OCI-LY7 (cell line): ENCODE measurements around the gene SUN5. TPM values are rescaled to one million over a fixed set of nuclear protein-coding genes. Genes with fewer than 3 reads are reported as not detected.

ENCODE experiments used
- BruUV-seq: library from RNA; stranded (reverse); fragments of 400-500 nt; replicated peaks from 2 replicates; lab custom pipeline; 2021; lab: Mats Ljungman, UMichigan
- CTCF ChIA-PET: fragments of 300-600 bp; sonication (Branson Sonifier 250); formaldehyde crosslinking; loops from one replicate; lab custom pipeline; 2022; ENCODE audit warnings: antibody characterized with exemption; ENCODE audit not compliant: unreplicated experiment; lab: Charles Lee
- POLR2A ChIA-PET: fragments of 300-600 bp; sonication (Branson Sonifier 250); formaldehyde crosslinking; loops from one replicate; lab custom pipeline; 2022; ENCODE audit warnings: antibody characterized with exemption; lab: Charles Lee
- DNase-seq: peaks from one replicate; pipeline ENCODE4 v3.0.0-alpha.2; 2015; ENCODE audit warnings: low spot score
- H2AFZ ChIP-seq: fragments of 200-600 bp; sonication (generic), shearing (Covaris generic); 2 replicates; pipeline ENCODE4 v1.6.1; 2014; ENCODE audit warnings: mild to moderate bottlenecking, antibody characterized with exemption, low read length, moderate library complexity
- H3K27ac ChIP-seq: fragments of 200-600 bp; sonication (generic); 2 replicates; pipeline ENCODE4 v1.5.1; 2014; ENCODE audit warnings: mixed run types, low read depth, mild to moderate bottlenecking, moderate library complexity, low read length, inconsistent platforms; ENCODE audit not compliant: poor library complexity, severe bottlenecking
- H3K36me3 ChIP-seq: fragments of 200-600 bp; sonication (generic); 2 replicates; pipeline ENCODE4 v1.6.1; 2014; ENCODE audit warnings: mild to moderate bottlenecking, antibody characterized with exemption, low read length, moderate library complexity, mixed read lengths; ENCODE audit not compliant: insufficient read depth
- H3K4me1 ChIP-seq: fragments of 200-600 bp; sonication (generic); 2 replicates; pipeline ENCODE4 v1.5.1; 2014; ENCODE audit warnings: mild to moderate bottlenecking, low read length; ENCODE audit not compliant: insufficient read depth, poor library complexity, severe bottlenecking
- H3K4me2 ChIP-seq: fragments of 200-600 bp; sonication (generic); 2 replicates; pipeline ENCODE4 v1.6.1; 2014; ENCODE audit warnings: mild to moderate bottlenecking, low read length
- H3K4me3 ChIP-seq: fragments of 200-600 bp; sonication (generic); 2 replicates; pipeline ENCODE4 v1.5.1; 2014; ENCODE audit warnings: mild to moderate bottlenecking, low read depth, low read length; ENCODE audit not compliant: poor library complexity, severe bottlenecking
- H3K79me2 ChIP-seq: fragments of 200-600 bp; sonication (generic); 2 replicates; pipeline ENCODE4 v1.6.1; 2016; ENCODE audit warnings: low read depth, mild to moderate bottlenecking, low read length, moderate library complexity, mixed read lengths; ENCODE audit not compliant: insufficient read depth
- H3K9me2 ChIP-seq: fragments of 200-600 bp; sonication (generic); 2 replicates; pipeline ENCODE4 v1.6.1; 2016; ENCODE audit warnings: mild to moderate bottlenecking, low read length, mixed read lengths; ENCODE audit not compliant: insufficient read depth
- H3K9me3 ChIP-seq: fragments of 200-600 bp; sonication (generic); 2 replicates; pipeline ENCODE4 v1.6.1; 2014; ENCODE audit warnings: mild to moderate bottlenecking, mixed run types, low read length, mixed read lengths
- H4K20me1 ChIP-seq: fragments of 200-600 bp; sonication (generic); 2 replicates; pipeline ENCODE4 v1.6.1; 2014; ENCODE audit warnings: mild to moderate bottlenecking, antibody characterized with exemption, low read length, moderate library complexity, mixed read lengths; ENCODE audit not compliant: insufficient read depth
- EZH2phosphoT487 ChIP-seq: fragments of 200-600 bp; sonication (generic); IDR thresholded peaks from 2 replicates; pipeline ENCODE4 v1.6.1; 2018; ENCODE audit warnings: low read depth, borderline replicate concordance, mild to moderate bottlenecking, mixed run types, antibody characterized with exemption, low read length, moderate library complexity, mixed read lengths
- intact Hi-C: fragments of 100-400 bp; cut with micrococcal nuclease; formaldehyde crosslinking; loops from one replicate; pipeline ENCODE4 v1.10.0; 2022; ENCODE audit not compliant: unreplicated experiment
- total RNA-seq, 2 experiments: library from RNA; depleted of rRNA in 1 of 2; stranded (reverse); fragments of >200 nt in 1 of 2; shearing (Covaris generic) in 1 of 2; gene quantifications; 2 replicates each; pipeline ENCODE4 v1.2.3, GENCODE V29; 2014 to 2022
- TF ChIP-seq, protein P1 (sequence below): fragments of 200-600 bp; sonication (generic); conservative IDR thresholded peaks from 2 replicates; pipeline ENCODE4 v1.5.1; 2014; ENCODE audit warnings: mild to moderate bottlenecking, antibody characterized with exemption, low read length, moderate library complexity, mixed read lengths

The SUN5 gene
- total RNA-seq, 2 experiments from 2014 or later, result not detected

GRCh38 chr20:33002087-33002808 is 2.0 kb downstream of the SUN5 start:
- TF ChIP-seq EZH2phosphoT487, result no peak
- TF ChIP-seq, protein P1, sequence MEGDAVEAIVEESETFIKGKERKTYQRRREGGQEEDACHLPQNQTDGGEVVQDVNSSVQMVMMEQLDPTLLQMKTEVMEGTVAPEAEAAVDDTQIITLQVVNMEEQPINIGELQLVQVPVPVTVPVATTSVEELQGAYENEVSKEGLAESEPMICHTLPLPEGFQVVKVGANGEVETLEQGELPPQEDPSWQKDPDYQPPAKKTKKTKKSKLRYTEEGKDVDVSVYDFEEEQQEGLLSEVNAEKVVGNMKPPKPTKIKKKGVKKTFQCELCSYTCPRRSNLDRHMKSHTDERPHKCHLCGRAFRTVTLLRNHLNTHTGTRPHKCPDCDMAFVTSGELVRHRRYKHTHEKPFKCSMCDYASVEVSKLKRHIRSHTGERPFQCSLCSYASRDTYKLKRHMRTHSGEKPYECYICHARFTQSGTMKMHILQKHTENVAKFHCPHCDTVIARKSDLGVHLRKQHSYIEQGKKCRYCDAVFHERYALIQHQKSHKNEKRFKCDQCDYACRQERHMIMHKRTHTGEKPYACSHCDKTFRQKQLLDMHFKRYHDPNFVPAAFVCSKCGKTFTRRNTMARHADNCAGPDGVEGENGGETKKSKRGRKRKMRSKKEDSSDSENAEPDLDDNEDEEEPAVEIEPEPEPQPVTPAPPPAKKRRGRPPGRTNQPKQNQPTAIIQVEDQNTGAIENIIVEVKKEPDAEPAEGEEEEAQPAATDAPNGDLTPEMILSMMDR, result no peak
- POLR2A ChIA-PET, result no interaction called here
- Histone ChIP-seq H3K79me2 (no peaks in the 10 kb centered on the region), H3K27ac (no peak overlapping the region), H3K4me3 (no peak overlapping the region), H3K4me2 (no peak overlapping the region), H3K9me2 (no peaks in the 10 kb centered on the region), H4K20me1 (no peaks in the 10 kb centered on the region), H3K9me3 (peaks cover 8% of the 10 kb centered on the region; the same call in 1 of the 2 replicates), H2AFZ (no peak overlapping the region), H3K4me1 (no peaks in the 10 kb centered on the region), H3K36me3 (no peaks in the 10 kb centered on the region)
- CTCF ChIA-PET, result no interaction called here
- BruUV-seq, result no TSS peak
- no peak for DNase-seq
- intact Hi-C loops, result no loop called here

DNA sequence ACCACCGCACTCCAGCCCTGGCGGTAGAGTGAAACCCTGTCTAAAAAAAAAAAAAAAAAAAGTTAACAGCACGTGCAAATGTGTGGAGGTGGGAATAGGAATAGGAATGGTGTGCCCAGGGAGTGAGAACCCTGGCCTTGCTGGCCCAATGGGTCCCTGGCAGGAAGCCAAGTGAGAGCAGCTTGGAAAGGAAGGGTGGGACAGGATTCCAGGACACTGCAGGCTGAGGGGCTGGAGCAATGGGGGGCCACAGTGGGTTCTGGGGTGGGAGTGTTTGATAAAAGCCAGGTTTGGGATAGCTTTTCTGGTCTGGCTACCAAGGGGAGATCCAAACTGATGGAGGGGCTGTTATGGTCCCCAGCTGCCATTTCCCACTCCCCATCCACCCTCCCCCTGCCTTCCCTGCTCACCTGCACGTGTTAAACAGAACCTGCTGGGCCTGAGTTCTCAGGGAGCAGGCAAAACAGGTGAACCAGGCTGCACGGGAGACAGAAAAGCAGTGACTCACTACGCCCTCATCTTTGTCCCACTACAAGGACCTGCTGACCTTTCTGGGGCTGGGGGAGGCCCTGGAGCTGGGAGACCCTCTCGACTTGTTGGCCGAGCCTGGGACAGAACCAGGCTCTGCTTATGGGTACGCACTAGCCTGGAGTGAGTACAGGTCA is 3.3 kb downstream of the SUN5 start:
- TF ChIP-seq EZH2phosphoT487, result no peak
- TF ChIP-seq, protein P1, result no peak
- no peak overlapping the region for H3K4me3 ChIP-seq
- no peak overlapping the region for H3K27ac ChIP-seq
- H3K36me3 ChIP-seq, result no peaks in the 10 kb centered on the region
- H2AFZ ChIP-seq, result no peak overlapping the region
- no peak overlapping the region for H3K4me2 ChIP-seq
- POLR2A ChIA-PET, result no interaction called here
- intact Hi-C loops, result no loop called here
- no peaks in the 10 kb centered on the region for H3K79me2 ChIP-seq
- no peaks in the 10 kb centered on the region for H4K20me1 ChIP-seq
- no TSS peak for BruUV-seq
- no peak for DNase-seq
- no peaks in the 10 kb centered on the region for H3K9me2 ChIP-seq
- CTCF ChIA-PET, result no interaction called here
- peaks cover 8% of the 10 kb centered on the region; the same call in 1 of the 2 replicates for H3K9me3 ChIP-seq
- no peaks in the 10 kb centered on the region for H3K4me1 ChIP-seq
